BLaER1 treated with 17β-estradiol and CSF1 and Interleukin-3, amounts not matched to agents 10 nM and 100 nM (cell line): ENCODE measurements around the gene SYNM.

ENCODE experiments used
- H3K27ac ChIP-seq, 11 experiments: shearing (Covaris generic); formaldehyde crosslinking; 2 replicates each; pipeline ENCODE4 v1.8.1; 2022
- H3K27me3 ChIP-seq, 11 experiments: shearing (Covaris generic); formaldehyde crosslinking; 2 replicates each; pipeline ENCODE4 v1.8.1; 2022
- H3K36me3 ChIP-seq, 11 experiments: shearing (Covaris generic); formaldehyde crosslinking; 2 replicates each; pipeline ENCODE4 v1.8.1; 2022
- H3K4me1 ChIP-seq, 10 experiments: shearing (Covaris generic); formaldehyde crosslinking; 2 replicates each; pipeline ENCODE4 v1.8.1; 2022
- H3K4me2 ChIP-seq, 11 experiments: shearing (Covaris generic); formaldehyde crosslinking; 2 replicates each; pipeline ENCODE4 v1.8.1; 2022
- H3K4me3 ChIP-seq, 10 experiments: shearing (Covaris generic); formaldehyde crosslinking; 2 replicates each; pipeline ENCODE4 v1.8.1; 2022
- H3K9ac ChIP-seq, 11 experiments: shearing (Covaris generic); formaldehyde crosslinking; 2 replicates each; pipeline ENCODE4 v1.8.1; 2022
- H3K9me3 ChIP-seq, 11 experiments: shearing (Covaris generic); formaldehyde crosslinking; replicated peaks in 1 of 11; 2 replicates each; pipeline ENCODE4 v1.8.1; 2022
- H4K20me1 ChIP-seq, 11 experiments: shearing (Covaris generic); formaldehyde crosslinking; 2 replicates each; pipeline ENCODE4 v1.8.1; 2022
- Cebpa-rat ChIP-seq, 11 experiments: shearing (Covaris generic); IDR thresholded peaks; 2 replicates each; pipeline ENCODE4 v1.8.1; 2022

SYNM gene

DNA sequence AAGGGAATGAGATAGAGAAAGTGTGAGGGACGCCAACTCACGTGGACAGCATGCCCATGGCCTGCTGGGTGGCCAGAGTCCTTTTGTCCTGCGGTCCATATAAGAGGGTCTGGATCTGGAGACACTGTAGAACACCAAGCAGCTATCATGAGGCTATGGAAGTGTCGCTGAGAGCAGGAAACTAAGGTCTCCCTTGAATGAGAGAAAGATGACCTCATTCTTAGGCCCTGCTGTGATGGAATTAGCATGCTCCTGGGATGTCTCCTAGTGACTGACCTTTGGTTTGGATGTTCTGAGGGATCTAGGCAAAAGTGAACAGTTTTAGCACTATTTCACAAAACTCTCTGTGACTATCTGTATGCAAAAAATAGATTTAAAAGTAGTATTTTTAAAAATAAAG lies 34.4 kb downstream of the SYNM start:
- no peaks in the 10 kb centered on the region for H3K9me3 ChIP-seq
- no peak overlapping the region for H3K4me2 ChIP-seq
- H3K4me1 ChIP-seq = no peaks in the 10 kb centered on the region
- no peak overlapping the region for H3K4me3 ChIP-seq
- H3K9ac ChIP-seq = no peak overlapping the region
- H3K36me3 ChIP-seq = no peaks in the 10 kb centered on the region
- no peak for TF ChIP-seq Cebpa-rat (IDR thresholded peaks at IDR 0.05)
- H3K27ac ChIP-seq = no peak overlapping the region
- H3K27me3 ChIP-seq = no peaks in the 10 kb centered on the region
- H4K20me1 ChIP-seq = no peaks in the 10 kb centered on the region

DNA sequence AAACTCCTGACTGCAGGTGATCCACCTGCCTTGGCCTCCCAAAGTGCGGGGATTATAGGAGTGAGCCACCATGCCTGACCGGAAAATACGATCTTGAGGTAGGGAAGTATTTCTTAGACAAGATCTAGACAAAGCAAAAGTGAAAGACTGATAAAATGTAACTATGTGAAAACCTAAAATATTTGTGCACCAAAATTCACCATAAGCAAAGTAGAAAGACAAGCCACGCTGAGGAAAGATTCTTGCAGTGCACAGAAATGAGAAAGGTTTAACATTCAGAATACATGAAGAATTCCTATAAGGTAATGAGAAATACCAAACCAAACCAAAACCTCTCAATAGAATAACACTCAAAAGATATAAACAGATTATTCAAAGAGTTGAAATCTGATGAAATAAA lies 35.7 kb downstream of the SYNM start:
- H3K9me3 ChIP-seq = no peaks in the 10 kb centered on the region
- no peak for TF ChIP-seq Cebpa-rat (IDR thresholded peaks at IDR 0.05)
- H3K4me3 ChIP-seq = no peak overlapping the region
- no peaks in the 10 kb centered on the region for H3K27me3 ChIP-seq
- H3K27ac ChIP-seq = no peak overlapping the region
- H3K4me1 ChIP-seq = no peaks in the 10 kb centered on the region
- H3K36me3 ChIP-seq = no peaks in the 10 kb centered on the region
- no peaks in the 10 kb centered on the region for H4K20me1 ChIP-seq
- H3K9ac ChIP-seq = no peak overlapping the region
- no peak overlapping the region for H3K4me2 ChIP-seq

DNA sequence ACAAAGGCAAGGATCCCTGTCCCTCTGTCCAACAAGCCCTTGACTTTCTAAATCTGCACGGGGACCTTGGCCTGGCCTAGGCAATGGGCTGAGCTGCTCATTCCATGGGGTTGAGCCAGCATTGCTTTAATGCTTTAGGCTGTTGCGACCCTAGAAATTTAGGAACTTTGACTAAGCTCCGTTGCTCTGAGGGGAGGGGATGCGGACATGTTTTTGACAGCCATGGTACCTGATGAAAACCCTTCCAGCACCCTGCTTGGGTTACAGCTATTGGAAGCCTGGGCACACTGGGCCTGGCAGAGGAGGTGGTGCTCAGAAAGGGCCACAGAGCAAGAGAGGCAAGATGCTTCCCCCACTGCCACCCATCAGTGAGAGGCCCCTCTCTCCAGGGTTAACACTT lies 37.1 kb downstream of the SYNM start:
- Histone ChIP-seq H3K9me3 (no peaks in the 10 kb centered on the region), H3K4me2 (no peak overlapping the region), H3K9ac (no peak overlapping the region), H3K27ac (no peak overlapping the region), H3K36me3 (no peaks in the 10 kb centered on the region), H4K20me1 (no peaks in the 10 kb centered on the region), H3K27me3 (no peaks in the 10 kb centered on the region), H3K4me1 (no peaks in the 10 kb centered on the region), H3K4me3 (no peak overlapping the region)
- no peak for TF ChIP-seq Cebpa-rat (IDR thresholded peaks at IDR 0.05)

DNA sequence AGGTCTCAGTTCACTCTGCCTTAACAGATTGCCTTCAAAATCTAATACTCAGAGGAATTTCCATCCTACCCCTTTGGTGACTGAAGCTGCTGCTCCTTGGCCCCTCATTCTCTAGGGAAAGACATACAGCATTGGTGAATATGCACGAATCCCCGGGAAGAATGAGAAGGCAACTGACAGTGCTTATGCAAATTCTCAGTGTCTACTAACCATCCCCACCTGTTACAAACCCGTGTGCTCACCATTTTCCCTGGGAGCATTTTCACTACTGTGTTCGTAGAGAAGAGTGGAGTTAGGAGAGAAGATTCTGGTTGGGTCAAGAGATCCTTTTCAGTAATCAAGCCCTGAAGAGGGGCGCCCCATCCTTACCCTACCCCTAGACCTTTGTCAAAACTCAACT lies 37.7 kb downstream of the SYNM start:
- H4K20me1 ChIP-seq = no peaks in the 10 kb centered on the region
- no peak overlapping the region for H3K27ac ChIP-seq
- no peaks in the 10 kb centered on the region for H3K9me3 ChIP-seq
- H3K4me1 ChIP-seq = no peaks in the 10 kb centered on the region
- H3K4me3 ChIP-seq = no peak overlapping the region
- H3K36me3 ChIP-seq = no peaks in the 10 kb centered on the region
- no peak for TF ChIP-seq Cebpa-rat (IDR thresholded peaks at IDR 0.05)
- no peak overlapping the region for H3K9ac ChIP-seq
- H3K4me2 ChIP-seq = no peak overlapping the region
- no peaks in the 10 kb centered on the region for H3K27me3 ChIP-seq

DNA sequence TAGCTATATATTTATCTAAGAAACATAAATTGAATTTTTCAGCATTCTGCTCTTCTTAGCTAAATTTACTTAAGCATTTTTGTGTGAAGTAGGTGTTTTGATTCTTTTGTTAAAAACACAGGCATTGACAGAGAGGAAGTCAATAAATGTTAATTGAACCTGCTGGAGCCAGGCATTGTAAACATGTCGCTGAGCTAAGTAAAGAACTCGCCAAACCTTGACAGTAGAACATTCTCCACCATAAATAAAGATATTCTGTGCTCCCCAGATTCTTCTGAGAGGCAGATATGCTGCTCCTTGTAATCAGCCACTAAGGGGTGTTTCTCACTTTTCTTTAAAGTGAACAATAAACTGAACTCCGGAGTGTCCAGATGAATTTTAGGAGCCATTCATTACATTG lies 38.4 kb downstream of the SYNM start:
- no peak overlapping the region for H3K4me2 ChIP-seq

DNA sequence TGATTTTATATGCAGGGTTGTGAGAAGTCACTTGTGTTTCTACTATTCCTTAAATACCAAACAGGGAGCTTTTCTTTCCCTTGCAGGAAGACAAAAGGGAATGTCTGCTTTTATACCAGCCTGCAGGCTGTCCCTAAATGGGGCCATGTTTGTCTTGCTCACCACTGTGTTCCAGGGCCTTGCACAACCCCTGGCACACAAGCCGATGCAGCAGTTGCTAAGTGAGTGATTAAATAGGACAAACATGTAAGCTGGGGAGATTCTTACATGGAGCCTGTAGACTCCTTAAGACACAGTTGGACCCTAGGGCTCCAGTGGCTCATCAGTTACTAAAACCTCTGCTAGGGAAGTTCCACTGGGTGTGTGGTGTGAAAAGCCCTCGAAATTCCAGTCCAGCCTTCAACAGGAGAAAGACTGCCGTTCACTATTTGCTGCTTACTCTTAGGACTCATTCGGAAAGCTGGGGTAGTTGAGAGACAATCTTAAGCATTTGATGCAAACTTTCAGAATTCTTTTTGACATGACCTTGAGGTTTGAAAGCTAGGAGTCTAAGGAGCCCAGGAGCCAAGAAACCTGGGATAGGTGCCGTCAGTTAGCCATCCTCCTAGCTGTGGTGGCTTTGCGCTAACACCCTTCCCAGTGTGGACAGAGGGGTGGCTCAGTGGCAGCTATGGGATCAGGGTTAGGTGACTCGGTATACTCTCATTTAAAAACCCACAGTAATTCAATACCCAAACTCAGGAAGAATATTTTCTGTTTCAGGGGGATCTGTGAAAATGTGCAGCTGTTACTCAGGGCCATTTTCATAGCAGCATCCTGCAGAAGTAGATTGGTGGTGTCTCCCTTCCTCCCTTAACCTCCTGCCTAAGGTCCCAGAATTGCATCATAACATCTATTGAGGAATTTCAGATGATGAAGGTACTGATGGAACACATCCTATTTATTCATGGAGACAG lies 39.1 kb downstream of the SYNM start:
- Histone ChIP-seq H3K4me2 (no peak overlapping the region), H4K20me1 (no peaks in the 10 kb centered on the region), H3K27ac (no peak overlapping the region), H3K9me3 (no peaks in the 10 kb centered on the region), H3K36me3 (no peaks in the 10 kb centered on the region), H3K27me3 (no peaks in the 10 kb centered on the region), H3K9ac (no peak overlapping the region), H3K4me1 (no peaks in the 10 kb centered on the region), H3K4me3 (no peak overlapping the region)
- TF ChIP-seq Cebpa-rat (IDR thresholded peaks at IDR 0.05) = no peak

More for the DNA sequence above, 38.4 kb downstream of the SYNM start:
- H3K9ac ChIP-seq = no peak overlapping the region
- TF ChIP-seq Cebpa-rat (IDR thresholded peaks at IDR 0.05) = no peak
- H3K36me3 ChIP-seq = no peaks in the 10 kb centered on the region
- H3K27ac ChIP-seq = no peak overlapping the region
- no peaks in the 10 kb centered on the region for H3K4me1 ChIP-seq
- no peaks in the 10 kb centered on the region for H3K27me3 ChIP-seq
- no peaks in the 10 kb centered on the region for H4K20me1 ChIP-seq
- H3K4me3 ChIP-seq = no peak overlapping the region
- no peaks in the 10 kb centered on the region for H3K9me3 ChIP-seq

DNA sequence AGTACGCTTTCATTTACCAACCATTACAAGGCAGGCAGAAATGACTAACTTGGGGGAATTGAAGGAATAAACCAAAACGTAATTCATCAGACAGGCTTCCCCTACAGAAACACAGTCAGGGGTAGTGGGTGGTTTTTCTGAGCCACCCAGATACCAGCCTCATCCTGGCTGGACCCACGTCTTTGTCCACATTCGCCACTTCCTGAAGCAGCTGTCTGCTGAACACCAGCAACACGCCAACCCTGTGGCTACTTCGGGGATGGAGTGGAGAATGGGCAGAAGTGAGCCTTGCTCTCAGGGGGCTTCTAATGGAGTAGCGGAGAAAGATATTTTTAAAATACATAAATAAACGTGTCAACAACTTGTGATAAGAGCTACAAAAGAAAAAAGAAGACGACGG lies 40.1 kb downstream of the SYNM start:
- Histone ChIP-seq H3K4me3 (no peak overlapping the region), H3K27ac (no peak overlapping the region), H3K4me1 (no peaks in the 10 kb centered on the region), H3K9ac (no peak overlapping the region), H3K4me2 (no peak overlapping the region), H3K9me3 (no peaks in the 10 kb centered on the region), H4K20me1 (no peaks in the 10 kb centered on the region), H3K27me3 (no peaks in the 10 kb centered on the region), H3K36me3 (no peaks in the 10 kb centered on the region)
- TF ChIP-seq Cebpa-rat (IDR thresholded peaks at IDR 0.05) = no peak

DNA sequence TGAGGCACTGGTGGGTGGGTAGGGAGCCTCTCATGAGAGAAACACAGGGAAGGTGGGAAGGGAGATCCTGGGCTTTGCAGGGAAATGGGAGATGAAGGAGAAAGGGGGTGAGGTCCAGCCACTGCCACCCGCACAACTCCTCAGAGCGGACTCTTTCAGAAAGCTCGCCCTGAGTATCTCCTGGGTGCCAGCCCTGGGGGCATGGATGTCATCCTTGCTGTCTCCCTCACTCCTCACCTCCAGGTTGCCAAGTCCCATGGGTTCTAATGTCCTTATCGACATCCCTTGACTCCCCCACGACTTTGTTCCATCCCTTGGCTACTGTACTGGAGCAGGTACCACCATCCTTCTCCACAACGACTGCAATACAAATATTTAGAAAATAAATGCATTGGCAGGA lies 40.9 kb downstream of the SYNM start:
- Histone ChIP-seq H3K4me2 (no peak overlapping the region), H4K20me1 (no peaks in the 10 kb centered on the region), H3K9ac (no peak overlapping the region), H3K27ac (no peak overlapping the region), H3K4me1 (no peaks in the 10 kb centered on the region), H3K9me3 (no peaks in the 10 kb centered on the region), H3K27me3 (no peaks in the 10 kb centered on the region), H3K36me3 (no peaks in the 10 kb centered on the region), H3K4me3 (no peak overlapping the region)
- no peak for TF ChIP-seq Cebpa-rat (IDR thresholded peaks at IDR 0.05)

DNA sequence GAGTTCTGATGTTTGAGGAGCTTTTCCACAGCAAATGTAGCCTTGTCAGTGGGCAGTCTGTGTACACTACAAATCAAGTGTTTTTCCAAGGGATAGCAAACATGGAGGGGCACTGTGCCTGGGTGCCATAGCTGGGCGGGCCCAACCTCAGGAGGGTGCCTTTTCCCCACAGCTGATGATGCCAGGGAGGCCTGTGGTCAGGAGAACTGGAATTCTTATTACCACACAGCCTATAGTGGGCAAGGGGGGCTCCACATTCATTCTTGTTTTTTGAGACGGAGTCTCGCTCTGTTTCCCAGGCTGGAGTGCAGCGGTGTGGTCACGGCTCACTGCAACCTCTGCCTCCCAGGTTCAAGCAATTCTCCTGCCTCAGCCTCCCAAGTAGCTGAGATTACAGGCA lies 41.8 kb downstream of the SYNM start:
- H3K4me1 ChIP-seq = no peaks in the 10 kb centered on the region
- no peak overlapping the region for H3K27ac ChIP-seq
- no peaks in the 10 kb centered on the region for H3K27me3 ChIP-seq
- H3K4me2 ChIP-seq = no peak overlapping the region
- TF ChIP-seq Cebpa-rat (IDR thresholded peaks at IDR 0.05) = no peak
- no peak overlapping the region for H3K4me3 ChIP-seq
- no peak overlapping the region for H3K9ac ChIP-seq
- H4K20me1 ChIP-seq = no peaks in the 10 kb centered on the region
- no peaks in the 10 kb centered on the region for H3K36me3 ChIP-seq
- H3K9me3 ChIP-seq = no peaks in the 10 kb centered on the region

DNA sequence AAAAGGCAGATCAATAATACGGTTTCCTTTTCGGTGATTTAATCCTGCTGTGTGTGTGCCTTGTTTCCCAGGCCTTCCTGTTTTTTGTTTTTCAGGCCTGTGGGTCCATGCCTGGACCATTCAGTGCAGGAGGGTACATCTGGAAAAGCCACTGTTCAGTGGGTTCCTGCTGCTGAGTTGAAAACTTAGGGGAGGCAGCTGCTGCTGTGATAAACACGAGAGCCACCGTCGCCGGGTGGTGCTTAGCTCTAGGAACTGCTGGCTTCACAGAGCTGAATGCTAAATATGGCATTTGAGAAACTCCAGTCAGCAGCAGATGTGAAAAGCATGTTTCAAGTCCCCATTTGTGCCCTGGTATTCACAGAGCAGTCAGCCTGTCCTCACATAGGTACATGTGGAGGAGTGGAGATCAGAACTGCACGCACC lies 44.0 kb downstream of the SYNM start:
- H3K9me3 ChIP-seq = no peaks in the 10 kb centered on the region
- H3K27ac ChIP-seq = no peak overlapping the region
- no peak overlapping the region for H3K9ac ChIP-seq
- H3K4me1 ChIP-seq = no peaks in the 10 kb centered on the region
- no peaks in the 10 kb centered on the region for H4K20me1 ChIP-seq
- H3K27me3 ChIP-seq = no peaks in the 10 kb centered on the region
- no peaks in the 10 kb centered on the region for H3K36me3 ChIP-seq
- H3K4me2 ChIP-seq = no peak overlapping the region
- no peak for TF ChIP-seq Cebpa-rat (IDR thresholded peaks at IDR 0.05)
- H3K4me3 ChIP-seq = no peak overlapping the region
